COR-L47 (cell line): ENCODE measurements around the gene TTC6.

Experiments used
- DNase-seq: peaks from one replicate; lab custom pipeline; 2025; lab: John Stamatoyannopoulos, UW

TTC6 gene

DNA sequence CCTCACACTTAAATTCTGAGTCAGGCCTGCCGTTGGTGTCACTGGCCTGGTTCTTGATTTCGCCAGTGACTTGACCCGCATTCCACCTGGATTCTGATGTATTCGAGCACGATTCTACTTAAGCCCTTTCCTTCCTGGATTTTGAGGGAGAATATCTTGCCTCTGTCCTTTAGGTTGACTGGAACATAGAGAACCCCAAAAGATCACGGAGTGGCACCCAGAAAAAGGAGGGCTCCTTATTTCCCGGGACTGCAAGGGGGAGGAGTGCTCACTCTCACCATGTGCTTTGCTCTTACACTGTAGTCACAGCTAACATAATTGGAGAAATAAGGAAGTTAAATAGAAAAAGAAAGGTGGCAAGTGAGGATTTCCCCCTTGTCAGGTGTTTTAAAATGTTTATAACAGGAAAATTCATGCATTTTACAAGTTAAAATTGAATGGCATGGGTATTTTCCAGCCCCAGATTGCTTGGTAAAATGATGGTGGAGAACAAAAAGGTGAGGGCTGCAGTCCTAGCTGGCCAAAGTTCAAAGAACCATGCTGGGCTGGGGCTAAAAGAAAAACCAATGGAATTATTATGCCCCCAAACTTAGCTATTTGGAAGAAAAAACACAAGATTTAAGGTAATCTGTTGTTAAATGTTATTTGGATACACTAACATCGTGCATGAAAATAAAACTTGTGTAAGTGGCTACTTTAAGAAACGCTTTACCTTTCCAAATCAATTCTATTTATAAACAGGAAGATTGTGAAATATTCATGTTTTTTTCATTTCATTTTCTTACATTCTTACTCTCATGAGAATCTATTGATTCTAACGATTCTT is 9.2 kb upstream of the TTC6 start:
- DNase-seq = no peak

DNA sequence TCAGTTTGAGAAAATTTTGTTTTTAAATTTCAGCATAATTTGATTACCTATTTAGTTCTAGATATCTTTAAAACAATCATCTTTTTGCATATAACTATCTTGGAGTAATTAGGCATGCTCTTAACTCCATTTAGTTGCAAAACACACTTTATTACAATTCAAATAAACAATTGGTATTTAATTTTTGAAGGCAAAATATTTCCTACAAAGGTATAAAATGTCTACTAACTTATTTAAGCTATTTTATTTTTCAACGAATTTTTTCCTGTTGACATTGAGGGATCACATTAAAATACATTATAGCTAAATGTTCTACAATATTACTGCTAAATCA is 8.7 kb upstream of the TTC6 start:
- no peak for DNase-seq

DNA sequence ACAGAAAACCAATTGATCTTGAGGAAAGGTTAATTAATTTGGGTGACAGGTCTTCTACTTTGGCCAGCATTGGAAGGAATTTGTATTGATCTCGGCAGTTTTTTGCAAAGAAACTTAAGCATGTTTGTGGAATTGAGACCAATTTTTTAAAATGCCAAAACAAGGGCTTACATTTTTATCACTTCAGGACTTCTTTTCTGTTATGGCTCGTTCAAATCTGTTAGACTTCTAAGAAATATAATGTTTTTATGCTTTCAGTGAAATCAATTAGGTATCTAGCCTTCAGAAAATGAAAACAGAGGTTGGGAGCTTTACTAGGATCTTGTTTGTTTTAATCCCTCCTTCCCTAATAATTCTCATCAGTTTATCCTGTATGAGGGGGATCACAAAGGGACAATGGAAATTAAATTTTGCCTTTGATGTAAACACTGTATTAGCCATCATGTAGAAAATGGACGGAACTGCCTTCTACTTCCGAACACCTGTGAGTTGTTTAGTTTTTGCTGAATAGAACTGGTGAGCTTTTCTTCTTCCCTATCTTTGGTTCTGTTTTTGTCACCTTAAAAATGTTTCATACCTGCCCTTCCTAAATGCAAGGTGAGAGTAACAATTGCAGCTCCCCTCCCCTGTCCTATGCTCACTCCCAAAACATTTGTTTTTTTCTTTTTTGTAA is 8.2 kb upstream of the TTC6 start:
- DNase-seq = peak; percentile 23

DNA sequence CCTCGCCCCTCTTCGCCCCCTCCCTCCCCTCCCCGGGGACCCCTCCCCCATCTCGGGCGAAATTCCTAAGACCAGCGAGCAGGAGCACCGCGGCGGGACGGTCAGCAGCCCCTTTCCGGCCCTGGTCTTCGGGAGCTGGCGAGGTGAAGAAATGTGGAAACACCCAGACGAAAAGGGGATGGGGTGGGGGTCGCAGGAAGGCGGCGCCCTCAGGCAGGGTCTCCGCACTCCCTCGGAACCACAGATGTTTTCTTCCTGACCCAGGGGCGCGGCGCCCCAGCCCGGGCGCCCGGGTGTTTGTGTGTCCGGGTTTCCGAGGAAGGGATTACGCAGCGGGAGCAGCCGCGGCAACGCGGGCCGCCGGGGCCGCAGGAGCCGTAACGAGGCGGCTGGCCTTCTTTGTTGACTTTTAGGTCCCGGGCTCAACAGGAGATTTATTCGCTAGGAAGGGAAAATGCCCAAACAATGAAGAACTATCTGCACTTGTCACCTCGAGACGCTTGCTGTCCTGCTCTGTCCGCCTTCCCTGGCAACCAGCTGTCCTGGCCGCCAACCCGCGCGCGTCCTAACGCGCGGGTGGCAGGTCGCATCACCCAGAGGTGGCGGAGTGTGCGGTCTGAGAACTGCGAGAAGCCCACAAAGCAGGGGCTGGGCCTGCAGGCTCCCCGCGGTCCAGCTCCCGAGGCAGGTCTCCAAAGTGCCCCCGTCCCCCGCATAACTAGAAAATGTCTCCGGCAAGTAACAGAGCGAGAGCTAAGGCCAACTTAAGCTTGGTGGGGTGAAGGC is 7.4 kb upstream of the TTC6 start:
- DNase-seq = peak; percentile 56

DNA sequence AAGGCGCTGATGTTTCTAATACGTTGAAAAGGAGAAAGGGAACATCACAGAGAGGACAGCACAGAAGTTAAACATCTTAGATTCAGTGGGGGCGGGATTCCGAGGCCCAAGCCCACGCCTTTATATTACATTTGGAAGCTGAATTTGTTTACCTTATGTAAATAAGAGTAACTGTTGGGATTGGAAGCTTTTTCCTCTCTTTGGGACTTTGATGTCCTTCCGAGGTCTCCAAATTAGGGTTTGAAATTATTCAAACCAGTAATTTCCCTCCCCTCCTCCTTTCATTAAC is 6.8 kb upstream of the TTC6 start:
- peak; percentile 65 for DNase-seq

DNA sequence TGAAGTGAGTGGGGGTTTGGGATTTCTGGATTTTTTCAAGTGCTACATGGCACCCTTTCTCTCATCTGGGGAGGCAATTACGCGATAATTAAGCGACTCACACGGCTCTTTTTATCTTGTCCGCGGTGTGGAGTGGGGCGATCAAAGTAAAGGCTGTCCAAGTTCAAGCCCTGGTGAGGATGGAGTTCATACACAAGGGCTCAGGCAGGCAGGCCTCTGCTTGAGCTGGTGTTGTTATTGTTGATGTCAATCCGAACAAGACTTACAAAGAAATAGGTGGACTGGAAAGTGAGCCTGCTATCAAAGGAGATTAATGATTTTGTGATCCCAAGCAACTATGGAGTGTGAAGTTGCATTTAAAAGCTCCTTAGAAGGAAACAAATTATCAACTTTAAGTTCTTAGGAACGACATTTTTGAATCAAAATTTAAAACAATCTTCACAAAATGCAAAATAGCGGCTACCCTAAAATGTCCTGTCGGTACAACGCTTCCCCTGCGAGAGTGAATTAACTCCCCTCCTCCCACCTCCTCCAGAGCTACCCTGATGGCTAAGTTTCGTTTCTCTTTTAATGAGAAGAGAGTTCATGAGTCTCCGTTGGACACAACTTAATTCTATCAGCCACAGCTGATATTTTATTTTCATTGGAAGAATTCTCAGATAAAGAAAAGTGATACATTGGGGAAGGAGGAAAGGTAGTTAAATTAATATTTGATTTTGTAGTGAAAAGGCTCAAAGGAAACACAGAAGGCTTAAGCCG is 6.3 kb upstream of the TTC6 start:
- peak; percentile 65 for DNase-seq

DNA sequence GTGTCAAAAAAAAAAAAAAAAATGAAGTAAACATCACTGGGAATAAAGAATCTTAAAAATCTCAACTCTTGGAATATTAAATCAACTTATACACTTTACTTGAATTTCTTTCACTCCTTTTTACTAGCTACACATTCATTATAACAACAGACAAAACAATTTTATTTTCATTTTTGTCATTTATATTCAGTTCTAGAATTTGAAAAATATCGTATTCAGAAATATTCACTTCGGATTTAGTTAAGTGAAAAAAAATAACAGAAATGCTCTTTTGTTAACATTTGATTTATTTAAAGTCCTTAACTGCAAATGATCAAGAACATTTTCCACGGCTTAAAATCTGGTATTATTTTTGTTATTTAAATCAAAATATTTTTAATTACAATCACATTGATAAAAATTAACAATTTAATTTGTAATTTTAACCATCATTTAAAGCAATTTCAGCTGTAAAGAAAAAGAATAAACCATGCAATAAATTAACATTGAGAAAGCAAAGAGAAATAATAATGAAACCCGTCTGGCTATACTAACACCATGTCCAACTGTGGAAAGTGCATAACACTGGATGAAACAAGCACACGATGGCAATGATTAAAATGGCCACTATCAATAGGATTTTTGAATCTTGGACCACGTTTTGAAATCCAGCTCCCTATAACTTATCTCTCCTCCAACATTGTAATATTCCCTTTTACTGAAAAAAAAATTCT is 5.6 kb upstream of the TTC6 start:
- DNase-seq = no peak

DNA sequence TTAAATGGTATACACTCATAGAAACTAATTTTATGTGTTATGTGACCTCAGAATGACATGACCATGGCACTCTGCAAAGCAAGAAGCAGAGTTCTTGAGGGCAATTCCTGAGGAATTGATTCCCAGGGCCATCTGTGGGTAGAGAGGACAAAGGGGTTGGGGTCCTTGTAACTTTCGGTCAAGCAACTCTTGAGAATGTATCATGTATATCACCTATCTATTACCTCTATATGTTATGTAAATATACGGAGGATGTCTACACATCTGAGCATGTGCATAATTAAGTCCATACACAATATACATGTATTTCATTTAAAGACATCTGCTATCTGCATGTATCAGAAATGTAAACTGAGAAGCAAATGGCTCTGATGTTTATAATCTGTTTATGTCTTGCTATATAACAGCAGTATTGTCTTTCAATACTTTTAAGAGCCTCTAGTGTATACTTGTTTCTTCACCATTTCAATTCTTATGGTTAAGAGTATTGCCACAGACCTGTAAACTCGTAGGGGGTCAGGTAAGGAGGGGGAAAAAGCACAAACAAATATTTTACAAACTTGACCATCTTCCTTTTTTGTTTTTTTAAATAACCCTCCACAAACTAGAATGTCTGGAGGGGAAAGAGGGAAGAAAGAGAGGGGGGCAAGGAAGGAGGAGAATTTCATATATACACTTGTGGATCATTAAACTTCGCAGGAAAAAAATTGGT is 4.8 kb upstream of the TTC6 start:
- DNase-seq = no peak

DNA sequence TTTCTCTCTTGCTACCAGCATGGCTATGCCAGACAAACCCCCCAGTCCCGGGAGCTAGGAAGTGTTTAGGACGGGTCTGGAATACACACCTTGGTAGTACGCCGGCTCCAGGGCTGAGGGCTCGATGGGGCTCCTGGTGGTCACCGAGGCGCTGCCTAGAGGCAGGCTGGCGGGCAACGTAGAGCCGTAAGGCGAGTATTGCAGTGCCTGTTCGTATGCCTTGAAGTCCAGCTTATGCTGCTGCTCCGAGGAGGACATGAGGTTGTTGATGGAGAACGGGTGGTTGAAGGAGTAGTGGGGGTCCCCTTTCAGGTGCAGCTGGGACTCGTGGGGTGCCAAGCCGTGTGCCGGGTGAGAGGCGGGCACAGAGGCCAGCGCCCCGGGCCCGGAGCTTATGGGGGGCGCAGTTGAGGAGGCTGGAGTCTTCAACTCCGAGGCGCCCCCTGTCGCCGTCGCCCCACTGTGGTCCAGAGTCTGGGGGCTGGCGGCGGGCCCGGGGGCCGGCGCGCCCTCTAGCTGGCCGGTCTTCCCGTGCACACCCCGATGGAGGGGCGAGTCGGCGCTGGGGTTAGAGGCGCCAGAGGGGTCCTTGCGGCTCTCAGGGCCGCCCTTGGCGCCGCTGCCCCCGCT is 4.0 kb upstream of the TTC6 start:
- peak; percentile 85 for DNase-seq

DNA sequence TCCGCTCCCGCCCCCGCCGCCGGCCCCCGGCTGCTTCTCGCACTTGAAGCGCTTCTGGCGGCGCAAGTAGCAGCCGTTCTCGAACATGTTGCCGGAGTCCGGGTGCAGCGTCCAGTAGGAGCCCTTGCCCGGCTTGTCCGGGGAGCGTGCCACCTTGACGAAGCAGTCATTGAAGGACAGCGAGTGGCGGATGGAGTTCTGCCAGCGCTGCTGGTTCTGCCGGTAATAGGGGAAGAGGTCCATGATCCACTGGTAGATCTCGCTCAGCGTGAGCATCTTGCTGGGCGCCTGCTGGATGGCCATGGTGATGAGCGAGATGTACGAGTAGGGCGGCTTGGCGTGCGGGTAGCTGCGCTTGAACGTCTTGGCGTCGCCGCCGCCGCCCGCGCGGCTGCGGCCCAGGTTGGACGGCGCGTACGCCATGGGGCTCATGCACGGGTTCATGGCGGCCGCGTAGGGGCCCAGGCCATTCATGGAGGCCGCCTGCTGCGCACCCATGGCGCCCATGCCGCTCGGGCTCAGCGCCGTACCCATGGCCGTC is 3.4 kb upstream of the TTC6 start:
- peak; percentile 49 for DNase-seq

DNA sequence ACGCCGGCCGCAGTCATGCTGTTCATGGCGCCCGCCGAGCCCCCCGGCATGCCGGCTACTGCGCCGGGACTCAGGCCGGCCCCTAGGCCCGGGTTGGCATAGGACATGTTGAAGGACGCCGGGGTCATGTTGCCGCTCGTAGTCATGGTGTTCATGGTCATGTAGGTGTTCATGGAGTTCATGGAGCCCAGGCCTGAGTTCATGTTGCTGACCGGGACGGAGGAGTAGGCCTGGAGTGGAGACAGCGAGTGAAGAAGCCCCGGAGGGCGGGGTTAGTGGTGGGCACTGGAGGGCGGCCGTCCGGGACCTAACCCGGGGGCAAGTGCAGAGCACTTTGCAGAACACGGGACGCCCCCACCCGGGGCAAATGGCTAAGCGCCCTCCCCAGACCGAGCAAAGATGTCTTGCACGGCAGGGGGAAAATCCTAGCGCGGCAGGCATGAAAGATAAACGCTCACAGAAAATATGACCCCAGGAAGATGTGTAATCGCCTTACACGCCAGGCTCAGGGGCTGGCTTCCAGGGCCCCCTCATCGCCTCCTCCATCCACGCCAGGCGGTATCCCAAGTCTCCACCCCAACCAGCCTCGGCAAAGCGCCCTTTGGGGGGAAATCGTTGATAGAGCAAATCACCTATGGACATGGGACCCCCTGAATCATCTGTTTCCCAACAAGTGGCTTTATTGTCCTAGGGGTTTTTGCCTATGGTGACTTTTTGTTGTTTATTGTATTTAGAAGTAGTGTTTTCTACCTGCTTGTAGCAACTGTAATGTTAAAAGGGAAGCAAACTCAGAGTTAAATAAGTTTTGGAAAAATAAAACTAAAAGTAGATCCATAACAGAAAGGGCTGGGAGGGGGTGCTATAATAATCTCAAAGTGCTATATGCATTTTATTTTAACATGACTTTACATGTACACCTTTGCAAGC is 2.7 kb upstream of the TTC6 start:
- peak; percentile 34 for DNase-seq

DNA sequence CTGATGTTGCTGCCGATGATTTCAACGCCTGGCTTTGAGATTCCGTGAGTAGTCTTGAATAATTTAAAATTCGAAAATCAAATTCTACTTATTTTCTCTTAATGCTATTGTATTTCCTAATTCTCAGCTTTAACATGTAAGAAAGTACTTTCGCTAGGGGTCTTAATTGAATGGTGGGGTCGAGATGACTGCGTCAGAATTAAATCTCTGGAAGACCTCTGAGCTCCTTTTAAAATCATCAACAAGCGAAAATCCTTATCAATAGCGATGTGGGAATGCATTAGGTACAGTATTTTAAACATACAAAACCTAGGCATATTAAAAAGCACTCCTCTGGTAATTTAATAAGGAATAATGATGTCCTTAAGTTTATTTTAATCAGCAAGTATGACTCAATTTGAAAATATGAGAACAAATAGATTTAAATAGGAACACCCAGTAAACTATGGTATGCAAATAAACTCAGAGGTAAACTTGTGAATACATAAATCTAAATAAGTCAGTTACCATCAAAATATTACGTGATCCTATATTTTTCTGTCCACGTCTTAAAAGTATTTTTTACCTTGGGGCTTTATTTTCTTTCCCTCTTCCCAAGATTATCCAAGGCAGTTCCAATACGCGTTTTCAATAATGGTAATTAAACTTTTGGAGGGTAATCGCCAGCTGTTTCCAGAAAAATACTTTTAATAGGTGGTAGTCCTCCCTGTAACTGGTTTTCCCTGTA is 1.8 kb upstream of the TTC6 start:
- no peak for DNase-seq

DNA sequence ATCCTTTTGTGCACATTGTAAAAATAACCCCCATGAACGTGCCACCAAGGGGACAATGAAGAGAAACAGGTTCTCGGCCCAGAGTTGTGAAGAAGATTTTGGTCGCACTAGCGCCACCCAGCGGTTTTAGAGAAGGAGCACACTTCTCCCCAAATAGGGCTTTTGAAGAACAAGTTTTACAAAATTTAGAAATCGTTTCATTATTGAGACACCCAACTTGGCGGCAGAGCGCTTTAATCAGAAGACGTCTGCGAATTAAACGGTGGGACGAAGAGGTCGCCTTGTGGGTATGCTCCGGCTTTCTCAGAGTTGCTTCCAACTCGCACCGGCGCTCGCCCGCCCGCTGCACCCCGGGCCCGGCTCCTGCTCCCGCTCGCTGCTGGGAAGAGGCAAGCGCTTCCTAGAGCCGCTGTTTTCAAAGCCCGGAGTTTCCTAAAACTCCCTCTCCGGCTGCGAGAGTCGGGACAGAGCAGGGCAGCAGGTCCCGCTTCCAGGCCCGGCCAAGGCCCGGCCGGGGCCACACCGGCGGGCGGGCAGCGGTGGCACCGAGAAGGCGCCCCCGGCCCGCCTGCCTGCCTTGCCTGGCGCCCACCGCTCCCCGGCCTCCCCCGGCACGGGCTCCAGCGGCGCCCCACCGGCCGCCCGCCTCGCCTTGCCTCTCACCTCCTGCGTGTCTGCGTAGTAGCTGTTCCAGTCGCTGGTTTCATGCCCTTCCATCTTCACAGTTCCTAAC is 1.0 kb upstream of the TTC6 start:
- peak; percentile 88 for DNase-seq

DNA sequence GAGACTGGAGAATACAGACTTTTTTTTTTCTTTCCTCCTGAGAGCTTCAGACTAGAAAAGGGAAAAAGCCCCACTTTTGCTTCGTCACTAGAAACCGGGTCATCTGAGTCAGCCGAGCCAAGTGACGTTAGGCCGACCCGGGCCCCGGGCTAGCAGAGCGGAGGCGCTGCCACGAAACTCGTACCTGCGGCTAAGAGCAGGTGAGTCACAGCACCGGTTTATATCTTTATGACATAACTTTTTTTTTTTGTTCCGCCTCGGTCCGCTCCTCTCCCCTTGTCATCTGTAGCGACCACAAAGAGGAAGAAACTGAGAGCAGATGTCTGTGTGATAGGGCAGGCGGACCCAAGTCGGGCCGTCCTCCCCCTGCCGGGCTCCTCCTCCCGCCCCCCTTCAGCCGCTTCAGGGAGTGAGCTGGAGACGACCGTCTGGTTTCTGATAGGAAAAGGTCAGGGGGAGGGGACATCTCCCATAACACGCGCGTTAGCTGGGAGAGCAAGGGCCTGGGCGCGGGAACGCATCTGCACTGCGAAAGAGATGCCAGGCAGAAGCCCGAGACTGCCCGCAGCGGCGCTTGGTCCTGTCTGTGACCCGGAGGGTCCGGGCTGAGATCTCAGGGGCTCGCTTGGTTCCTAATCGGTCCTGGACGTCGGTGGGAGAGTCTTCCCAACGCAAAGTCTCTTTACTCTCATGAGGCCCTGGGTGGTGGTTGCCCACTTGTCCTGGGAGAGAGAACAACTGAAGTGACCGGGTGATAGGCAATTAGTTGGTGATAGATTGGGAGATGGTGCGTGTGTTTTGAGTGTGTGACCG is 586 bp downstream of the TTC6 start:
- DNase-seq = peak; percentile 95

DNA sequence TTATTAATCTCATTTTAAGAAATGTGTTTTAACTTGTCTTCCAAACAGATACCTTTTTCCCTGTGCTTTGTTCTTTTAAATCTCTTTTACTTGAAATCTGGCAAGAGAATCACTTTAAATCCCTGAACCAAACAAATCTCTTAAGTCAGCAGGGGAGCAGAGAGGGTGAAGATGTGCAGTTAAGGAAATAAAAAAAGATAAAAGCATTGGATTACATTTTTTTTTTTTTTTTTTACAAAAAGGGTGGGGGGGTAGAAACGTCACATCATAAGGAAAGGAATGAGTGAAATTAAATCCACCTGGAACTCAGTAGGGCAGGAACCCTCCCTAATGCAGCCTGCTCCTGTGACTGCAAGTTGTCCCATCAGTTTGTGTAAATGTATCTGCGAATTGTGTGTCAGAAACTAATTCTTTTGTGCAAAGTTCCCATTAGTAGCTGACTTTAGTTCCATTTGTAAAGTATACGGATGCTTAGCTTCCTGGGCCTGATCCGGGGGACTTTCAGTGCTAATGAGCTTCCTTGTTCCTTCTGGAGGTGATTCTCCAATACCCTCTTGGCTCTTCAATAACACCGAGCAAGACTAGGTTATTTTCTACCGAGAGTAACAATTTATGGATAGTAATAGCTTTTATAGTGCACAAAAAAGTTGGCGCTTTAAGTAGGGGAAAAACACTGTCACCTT is 1.5 kb downstream of the TTC6 start:
- no peak for DNase-seq

DNA sequence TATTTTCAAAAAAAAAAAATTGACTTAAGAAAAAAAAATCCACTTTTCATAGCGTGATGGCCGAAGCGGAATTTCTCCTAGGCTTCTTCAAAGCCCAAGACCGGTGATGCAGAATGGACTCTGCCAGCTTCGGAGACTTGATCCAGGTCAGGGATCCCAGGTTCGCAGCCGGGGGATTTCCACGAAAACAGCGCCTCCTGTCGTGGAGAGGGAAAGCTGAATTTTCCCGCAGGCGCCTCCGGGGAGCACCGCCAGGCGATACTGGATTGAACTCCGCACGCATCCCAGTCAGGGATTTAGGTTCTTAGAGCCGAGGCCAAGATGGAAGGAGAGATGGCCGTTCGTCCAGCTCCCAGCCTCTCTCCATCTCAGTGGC is 2.1 kb downstream of the TTC6 start:
- DNase-seq = peak; percentile 57
